HG03342 (cell line): ENCODE measurements around the gene TSPAN9.

Source experiments
- ATAC-seq: cut with Tn5 transposase; IDR thresholded peaks from one replicate; pipeline ENCODE4 v1.9.1; 2021; ENCODE audit warnings: mild to moderate bottlenecking, moderate library complexity; ENCODE audit not compliant: unreplicated experiment

TSPAN9 gene

GRCh38 chr12:3137814-3138445, 60.8 kb downstream of the TSPAN9 start:
- no peak for ATAC-seq

- ATAC-seq = no peak
Observed at GRCh38 chr12:3138941-3139511, 61.8 kb downstream of the TSPAN9 start.

GRCh38 chr12:3139760-3140159, 62.6 kb downstream of the TSPAN9 start:
- no peak for ATAC-seq

- ATAC-seq = no peak
Observed at GRCh38 chr12:3140284-3140683, 63.1 kb downstream of the TSPAN9 start.

- no peak for ATAC-seq
Observed at GRCh38 chr12:3141339-3142321, 64.5 kb downstream of the TSPAN9 start.

DNA sequence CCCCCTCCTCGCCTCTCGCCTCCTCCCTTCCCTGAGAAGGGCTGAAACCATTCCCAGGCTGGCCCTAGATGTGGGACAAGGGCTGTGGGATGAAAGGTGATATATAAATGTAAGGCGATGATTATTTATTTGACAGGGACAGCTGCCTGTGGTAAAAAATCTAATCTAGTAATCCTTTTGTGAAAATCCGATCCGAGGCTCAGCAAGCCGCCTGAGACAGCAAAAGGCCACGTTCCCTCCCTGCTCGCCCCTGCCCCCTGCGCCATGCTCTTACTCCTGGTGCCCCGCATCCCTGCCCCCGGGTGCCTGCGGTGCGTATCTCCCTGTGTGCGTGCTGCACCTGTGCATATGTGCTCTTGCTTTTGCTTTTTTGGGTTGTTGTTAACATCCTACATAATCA, 65.2 kb downstream of the TSPAN9 start:
- ATAC-seq = no peak

GRCh38 chr12:3144495-3144894, 67.3 kb downstream of the TSPAN9 start:
- no peak for ATAC-seq

DNA sequence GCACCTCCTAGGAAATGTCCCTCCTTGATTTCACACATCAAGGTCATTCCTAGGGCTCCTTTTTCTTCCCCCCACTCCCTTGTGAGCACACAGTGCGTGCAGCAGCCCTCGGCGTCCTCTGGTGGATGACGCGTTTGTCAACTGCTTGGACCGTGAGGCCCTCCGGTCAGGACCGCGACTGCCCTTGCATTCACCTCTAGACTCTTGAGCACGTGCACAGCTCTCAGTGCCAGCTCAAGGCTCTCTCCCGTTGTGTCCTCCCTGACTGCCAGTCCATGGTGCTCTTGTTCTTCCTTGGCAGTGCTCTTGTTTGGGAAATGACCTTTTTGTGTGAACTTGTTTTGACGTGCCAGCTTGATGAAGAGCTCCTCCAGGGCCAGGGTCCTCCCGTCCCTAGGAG, 67.9 kb downstream of the TSPAN9 start:
- no peak for ATAC-seq

DNA sequence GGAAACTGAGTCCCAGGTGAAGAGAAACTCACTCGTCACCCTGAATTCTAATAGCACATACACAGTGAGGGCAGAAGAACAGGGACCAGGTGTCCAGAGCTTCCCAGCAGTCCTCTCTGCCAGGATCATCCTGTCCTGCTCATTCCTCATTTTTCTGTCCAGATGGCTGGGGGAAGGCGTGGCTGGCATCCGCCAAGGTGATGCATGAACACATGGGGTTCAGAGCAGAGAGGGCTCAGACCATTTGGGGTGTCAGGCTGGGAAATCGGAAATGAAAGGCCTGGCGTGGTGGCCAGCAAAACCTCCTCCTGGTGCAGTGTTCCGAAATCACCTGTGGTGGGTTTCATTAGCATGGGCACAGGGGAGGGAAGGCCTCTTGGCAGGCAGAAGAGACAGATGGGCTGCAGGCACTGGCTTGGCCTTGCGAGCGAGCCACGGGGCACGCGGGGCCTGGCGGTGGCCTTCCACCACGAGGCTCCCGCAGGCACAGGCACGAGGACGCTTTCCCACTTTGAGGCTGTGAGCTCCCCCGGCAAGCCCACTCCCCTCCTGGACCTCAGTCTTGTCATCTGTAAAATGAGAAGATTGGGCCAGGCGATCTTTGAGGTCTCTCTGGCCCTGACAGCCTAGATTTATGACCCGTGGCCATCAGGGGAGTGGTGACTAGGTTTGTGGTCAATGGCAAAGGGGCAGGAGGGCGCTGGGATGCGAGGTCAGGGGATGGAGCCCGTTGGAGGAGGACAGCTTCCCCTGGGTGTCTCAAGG, 68.5 kb downstream of the TSPAN9 start:
- ATAC-seq = no peak

DNA sequence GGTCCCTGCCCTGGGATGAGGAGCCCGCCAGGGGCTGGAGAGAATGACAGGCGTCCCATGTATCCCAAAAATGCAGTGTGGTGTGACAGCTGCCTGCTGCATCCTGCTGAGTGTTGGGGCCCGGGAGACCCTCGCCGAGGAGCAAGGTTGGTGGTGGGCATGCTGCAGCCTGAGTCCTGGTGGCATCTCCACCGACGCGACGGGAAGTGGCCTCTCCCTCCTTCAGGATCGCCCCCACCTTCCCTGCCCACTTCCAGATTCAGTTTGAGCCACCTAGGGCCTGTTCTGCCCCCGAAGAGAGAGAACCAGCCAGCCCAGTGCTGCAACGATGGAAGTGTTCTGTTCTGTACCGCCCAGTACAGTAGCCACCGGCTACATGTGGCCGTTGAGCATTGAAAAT, 70.1 kb downstream of the TSPAN9 start:
- no peak for ATAC-seq

DNA sequence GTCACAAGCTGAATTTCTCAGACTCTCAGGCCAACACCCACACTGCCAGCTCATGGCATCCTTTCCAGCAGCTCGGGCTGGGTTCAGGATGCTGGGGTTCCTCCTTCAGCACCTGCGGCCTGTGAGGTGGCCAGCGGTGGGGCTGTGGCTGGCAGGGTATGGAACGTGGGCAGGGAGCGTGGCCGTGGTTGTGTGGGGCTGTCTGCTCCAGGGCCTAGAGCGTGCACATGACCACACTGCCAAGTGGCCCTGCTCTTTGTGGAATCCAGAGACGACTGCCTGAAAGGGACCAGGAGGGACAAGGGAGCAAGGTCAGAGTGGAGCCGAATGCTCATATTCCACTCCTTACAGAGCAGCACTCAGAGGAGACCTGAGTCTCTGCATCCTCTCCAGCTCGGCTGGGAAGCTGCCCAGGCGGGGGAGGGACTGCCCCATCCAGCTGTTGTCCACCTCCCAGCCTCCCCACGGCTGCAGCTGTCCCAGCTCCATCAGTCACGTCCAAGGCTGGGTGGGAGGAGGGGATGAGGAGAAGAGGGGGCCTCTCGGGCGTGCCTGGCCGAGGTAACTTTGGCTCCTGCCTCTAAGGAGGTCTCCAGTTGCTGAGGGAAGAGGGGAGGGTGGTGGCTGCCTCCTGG, 71.3 kb downstream of the TSPAN9 start:
- ATAC-seq = no peak

GRCh38 chr12:3149515-3150307, 72.5 kb downstream of the TSPAN9 start:
- no peak for ATAC-seq

DNA sequence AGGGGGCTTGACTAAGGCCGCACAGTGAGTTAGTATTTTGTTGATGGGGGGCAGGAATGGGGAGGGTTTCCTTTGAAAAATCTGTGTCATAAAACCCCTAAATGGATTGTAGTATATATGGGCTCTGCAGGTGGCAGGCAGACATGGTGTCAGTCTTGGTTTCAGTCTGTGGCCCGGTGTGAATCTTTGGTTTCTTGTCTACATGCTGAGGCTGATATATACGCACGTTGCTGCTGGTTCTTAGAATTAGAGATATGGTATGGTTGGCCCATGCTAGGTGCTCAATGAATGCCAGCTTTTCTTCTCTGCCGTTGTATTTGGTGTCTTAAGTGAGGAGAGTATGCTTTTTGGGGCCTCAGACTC, 73.1 kb downstream of the TSPAN9 start:
- no peak for ATAC-seq

DNA sequence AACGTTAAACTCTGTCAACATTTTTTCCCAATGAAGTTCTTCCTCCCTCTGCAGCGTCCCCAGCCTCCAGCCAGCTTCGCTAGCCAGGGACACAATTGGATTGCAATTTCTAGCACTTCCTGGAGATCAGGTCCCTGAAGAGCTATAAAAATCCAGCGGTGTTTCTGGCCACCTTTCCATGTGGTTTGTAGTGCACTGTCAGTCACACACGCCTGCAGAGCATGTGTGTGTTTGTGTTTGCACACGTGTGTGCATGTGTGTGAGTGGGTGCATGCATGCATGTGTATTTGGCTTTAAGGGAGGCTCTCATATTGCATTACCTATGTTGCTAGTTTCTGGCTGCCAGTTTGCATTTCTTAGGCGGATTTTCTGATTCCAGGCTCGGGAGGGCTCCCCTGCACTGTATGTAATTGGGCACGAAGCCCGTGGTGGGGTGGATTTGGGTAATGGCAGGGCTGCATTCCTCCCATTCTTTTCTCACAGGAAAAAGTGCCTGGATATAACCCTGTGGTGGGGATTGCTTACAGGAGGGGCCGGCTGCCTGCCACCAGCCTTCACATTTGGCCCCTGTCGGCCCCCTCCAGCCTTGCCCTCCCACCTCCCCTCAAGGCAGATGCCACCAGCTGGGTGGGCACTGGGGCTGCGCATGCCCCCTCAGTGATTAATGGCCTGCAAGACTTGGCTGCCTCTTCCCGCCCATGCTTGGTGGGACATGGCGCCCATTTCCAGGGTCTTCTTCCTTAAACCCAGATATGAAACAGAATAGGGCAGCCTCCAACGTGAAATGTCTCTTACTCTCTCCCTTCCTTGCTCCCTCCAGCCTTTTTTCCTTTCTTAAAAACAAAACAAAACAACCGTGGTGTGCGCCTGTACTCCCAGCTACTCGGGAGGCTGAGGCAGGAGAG, 74.0 kb downstream of the TSPAN9 start:
- no peak for ATAC-seq

DNA sequence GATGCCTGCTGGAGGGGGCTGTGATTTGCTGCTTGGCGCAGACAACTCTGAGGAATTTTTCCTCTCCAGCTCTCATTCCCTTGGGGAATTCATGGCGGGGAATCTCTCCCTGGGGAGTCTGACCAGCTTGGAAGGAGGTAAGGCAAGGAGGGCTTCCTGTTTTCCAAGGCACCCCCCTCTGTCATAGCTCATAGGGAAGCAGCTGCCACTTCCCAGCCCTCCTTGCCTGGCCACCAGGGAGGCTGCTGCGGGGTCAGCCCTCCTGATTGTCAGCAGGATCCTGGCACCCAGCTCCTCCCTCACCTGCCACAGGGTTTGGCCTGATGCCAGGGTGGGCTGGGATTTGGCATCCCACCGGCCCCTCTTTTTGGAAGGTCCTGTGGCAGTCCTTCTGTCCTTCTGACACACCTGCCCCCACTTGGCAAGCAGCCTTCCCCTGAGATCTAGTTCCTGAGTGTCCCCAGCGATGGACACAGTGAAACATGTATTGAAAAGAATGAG, 74.9 kb downstream of the TSPAN9 start:
- ATAC-seq = no peak

- no peak for ATAC-seq
Observed at GRCh38 chr12:3152892-3153291, 75.7 kb downstream of the TSPAN9 start.

DNA sequence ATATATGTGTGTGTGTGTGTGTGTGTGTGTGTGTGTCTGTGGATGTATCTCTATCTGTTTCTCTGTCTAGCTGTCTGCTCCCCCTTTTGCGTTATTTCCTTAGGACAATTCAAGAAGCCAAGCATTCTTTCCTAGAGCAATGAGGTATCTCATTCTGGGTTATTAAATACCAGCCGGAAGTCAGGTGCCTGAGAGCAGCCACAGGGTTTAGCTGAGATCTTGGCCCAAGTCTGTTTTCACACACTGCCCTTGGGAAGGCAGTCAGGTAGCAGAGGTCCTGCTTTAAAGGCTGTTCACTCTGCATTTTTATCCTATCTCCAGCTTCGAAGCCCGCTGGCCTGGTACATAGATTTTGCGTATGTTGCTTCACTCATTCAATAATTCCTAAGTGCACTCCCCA, 76.8 kb downstream of the TSPAN9 start:
- ATAC-seq = no peak

GRCh38 chr12:3155702-3156370, 78.7 kb downstream of the TSPAN9 start:
- no peak for ATAC-seq
